GM10266 (cell line): ENCODE results near the gene CNTNAP5.

Experiments used
- DNase-seq: peaks from one replicate; pipeline ENCODE4 v3.0.0; 2012; ENCODE audit errors: extremely low spot score
- TF ChIP-seq, protein P1 (sequence below): IDR thresholded peaks from 2 replicates; pipeline ENCODE4 v1.5.1; 2012; ENCODE audit warnings: mild to moderate bottlenecking, low read depth; ENCODE audit not compliant: control insufficient read depth, insufficient read depth; ENCODE audit errors: missing control alignments

Gene CNTNAP5

DNA sequence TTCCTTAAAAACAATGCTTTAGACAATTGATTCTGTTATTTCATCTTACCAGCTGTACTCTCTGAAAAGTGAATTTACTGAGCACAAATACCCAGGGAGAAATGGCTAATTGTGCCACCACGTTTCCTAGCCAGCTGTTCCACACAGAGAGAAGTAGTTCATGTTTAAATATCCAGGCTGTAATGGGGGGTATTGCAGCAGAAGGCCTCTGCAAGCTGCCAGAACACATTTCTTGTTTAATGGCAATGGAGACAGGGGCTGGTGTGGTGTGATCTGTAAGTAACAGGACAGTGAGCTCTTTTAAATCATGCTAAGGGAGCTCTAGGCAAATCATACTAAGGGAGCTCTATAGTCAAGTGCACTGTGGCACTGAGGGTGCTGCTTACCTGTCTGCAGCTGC, 809.2 kb downstream of the CNTNAP5 start:
- DNase-seq = no peak
- TF ChIP-seq, protein P1, sequence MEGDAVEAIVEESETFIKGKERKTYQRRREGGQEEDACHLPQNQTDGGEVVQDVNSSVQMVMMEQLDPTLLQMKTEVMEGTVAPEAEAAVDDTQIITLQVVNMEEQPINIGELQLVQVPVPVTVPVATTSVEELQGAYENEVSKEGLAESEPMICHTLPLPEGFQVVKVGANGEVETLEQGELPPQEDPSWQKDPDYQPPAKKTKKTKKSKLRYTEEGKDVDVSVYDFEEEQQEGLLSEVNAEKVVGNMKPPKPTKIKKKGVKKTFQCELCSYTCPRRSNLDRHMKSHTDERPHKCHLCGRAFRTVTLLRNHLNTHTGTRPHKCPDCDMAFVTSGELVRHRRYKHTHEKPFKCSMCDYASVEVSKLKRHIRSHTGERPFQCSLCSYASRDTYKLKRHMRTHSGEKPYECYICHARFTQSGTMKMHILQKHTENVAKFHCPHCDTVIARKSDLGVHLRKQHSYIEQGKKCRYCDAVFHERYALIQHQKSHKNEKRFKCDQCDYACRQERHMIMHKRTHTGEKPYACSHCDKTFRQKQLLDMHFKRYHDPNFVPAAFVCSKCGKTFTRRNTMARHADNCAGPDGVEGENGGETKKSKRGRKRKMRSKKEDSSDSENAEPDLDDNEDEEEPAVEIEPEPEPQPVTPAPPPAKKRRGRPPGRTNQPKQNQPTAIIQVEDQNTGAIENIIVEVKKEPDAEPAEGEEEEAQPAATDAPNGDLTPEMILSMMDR = no peak

DNA sequence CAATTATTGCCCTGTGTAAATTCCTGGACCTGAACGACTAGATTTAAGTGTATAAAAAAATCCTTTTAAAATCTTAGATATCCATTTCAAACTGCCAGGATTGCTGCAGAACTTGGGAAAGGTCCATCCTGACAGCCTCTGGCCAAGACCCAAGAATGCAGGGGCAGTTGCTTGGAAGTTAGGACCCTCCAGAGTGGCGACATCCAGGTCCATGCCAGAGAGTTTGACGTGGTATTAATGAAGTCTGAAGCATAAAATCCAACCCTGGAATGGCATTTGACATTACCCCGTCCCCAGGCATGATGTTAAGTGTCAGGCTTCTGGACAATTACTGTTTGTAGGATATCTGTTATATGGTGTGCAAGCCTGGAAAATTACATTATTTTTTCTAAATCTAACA, 810.2 kb downstream of the CNTNAP5 start:
- TF ChIP-seq, protein P1 = no peak
- DNase-seq = no peak

DNA sequence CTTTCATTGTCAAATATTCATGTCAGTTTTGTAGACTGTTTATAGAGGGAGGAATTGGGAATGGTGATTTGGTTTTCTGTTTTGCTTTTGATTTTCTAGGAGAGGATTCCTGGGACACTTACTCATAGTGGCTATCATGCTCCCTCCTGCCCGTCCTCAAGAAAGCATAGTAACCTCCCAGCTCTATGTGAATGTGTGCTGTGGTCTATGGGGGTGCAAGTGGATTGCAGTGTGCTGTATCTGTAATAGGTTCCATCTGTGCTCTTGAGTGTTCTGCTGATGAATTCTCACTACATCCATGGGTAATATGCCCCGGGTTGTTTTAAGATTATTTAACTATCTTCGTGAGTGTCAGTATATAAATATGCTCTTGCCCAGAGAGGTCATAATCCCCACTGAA, 811.3 kb downstream of the CNTNAP5 start:
- no peak for DNase-seq
- TF ChIP-seq, protein P1 = no peak

DNA sequence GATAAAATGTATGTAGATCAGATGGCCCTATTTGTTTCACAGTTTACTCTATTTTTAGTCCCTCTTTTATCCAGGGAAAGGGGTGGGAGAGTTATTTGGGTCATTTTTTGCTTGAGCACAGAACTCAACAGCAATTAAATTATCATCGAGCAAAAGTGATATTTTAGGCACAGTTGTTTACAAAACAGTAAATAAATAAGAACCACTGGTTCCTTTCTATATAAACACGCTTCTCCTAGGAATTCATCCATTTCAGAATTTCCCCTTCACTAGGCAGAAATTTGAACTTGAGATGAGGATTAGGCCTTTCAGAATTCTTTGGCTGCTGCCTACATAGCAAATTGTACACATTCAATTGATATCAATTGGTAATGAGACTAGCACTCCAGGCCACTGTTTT, 812.4 kb downstream of the CNTNAP5 start:
- TF ChIP-seq, protein P1 = no peak
- DNase-seq = no peak

DNA sequence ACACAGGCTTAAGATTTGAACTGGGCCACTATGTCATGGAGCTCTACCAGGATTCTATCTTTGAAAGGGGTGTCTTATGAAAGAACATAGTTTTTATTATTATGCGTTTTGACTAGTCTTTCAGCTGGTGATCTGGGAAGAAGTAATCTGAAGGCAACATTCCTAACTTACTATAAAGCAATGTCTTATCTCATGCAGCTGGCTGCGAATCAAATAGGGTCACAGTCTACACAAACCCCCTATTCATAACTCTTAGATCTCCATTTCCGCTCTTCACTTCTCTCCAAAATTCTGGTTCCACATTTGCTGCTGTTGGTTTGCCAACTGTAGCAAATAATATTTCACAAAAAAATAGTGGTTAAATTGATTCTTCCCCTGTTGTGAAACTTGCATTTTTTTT, 813.3 kb downstream of the CNTNAP5 start:
- DNase-seq = no peak
- TF ChIP-seq, protein P1 = no peak

DNA sequence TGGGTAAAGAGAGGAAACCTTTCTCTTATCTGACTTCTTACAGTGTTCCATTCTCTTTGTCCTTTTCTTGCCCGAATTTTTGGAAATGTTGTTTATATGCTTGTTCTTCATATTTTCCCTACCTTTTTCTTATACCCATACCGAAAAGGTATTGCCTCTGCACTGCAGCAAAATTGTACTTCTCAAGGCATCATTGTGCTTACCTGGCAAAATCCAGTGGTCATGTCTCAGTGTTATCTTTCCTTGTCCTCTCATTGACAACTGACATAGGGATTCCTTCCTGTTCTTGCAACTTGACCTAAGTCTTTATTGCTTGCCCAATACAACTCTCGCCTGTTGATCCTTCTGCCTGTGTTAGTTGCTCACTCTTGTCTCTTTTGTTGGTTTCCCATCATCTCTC, 842.2 kb downstream of the CNTNAP5 start:
- DNase-seq = no peak
- TF ChIP-seq, protein P1 = no peak

DNA sequence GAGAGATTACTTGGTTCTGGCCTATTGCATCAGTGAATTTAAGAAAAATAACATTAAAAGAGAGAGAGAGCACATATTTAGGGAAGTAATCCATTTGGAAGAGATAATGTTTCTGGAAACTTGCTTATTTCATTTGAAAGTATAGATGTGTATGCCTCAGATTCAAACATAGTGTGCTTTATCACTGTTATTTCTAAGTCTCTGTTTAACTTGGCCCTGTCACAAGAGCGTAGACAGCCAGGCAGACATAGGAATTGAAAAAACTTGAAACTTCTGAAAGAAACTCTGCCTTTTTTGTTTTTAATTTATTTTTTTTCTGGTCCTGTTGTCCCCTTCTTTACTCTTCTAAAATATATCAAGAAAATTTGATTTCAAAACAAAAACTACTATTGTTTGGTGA, 849.1 kb downstream of the CNTNAP5 start:
- no peak for DNase-seq

More for the DNA sequence above, 849.1 kb downstream of the CNTNAP5 start:
- TF ChIP-seq, protein P1 = no peak
